ENCODE measurements around the gene BCAS3.

The BCAS3 gene

GRCh38 chr17:60741031-60741430 is 63.4 kb downstream of the BCAS3 start:
- Histone ChIP-seq H3K27ac (ENCODE audit: low read depth, low read length, poor library complexity, severe bottlenecking) (no peak overlapping the region), H3K4me2 (ENCODE audit: low read length) (no peak overlapping the region), H3K9me2 (ENCODE audit: low read depth, low read length) (no peaks in the 10 kb centered on the region), H3K9ac (ENCODE audit: low read length) (no peak overlapping the region), H4K20me1 (ENCODE audit: insufficient read depth, low read length) (no peaks in the 10 kb centered on the region), H3K36me3 (ENCODE audit: insufficient read depth, low read length) (no peaks in the 10 kb centered on the region), H3K9me3 (ENCODE audit: low read length) (no peaks in the 10 kb centered on the region), H3K4me1 (ENCODE audit: insufficient read depth, low read length, severe bottlenecking) (peaks cover 27% of the 10 kb centered on the region), H3K4me3 (ENCODE audit: low read depth, low read length, poor library complexity, severe bottlenecking) (no peak overlapping the region), H3K79me2 (ENCODE audit: insufficient read depth, low read length) (no peaks in the 10 kb centered on the region), H2AFZ (ENCODE audit: low read length) (no peak overlapping the region), H3K27me3 (ENCODE audit: insufficient read depth, low read length) (no peaks in the 10 kb centered on the region), H3F3A (ENCODE audit: insufficient read depth, low read length) (no peaks in the 10 kb centered on the region)
- TF ChIP-seq EZH2 (IDR thresholded peaks at IDR 0.05; ENCODE audit: borderline replicate concordance, low read length) (no peak), CTCF (IDR thresholded peaks at IDR 0.05; ENCODE audit: low read length) (no peak)

GRCh38 chr17:60743282-60743681 is 65.6 kb downstream of the BCAS3 start:
- Histone ChIP-seq H3K27ac (ENCODE audit: low read depth, low read length, poor library complexity, severe bottlenecking) (peak overlapping the region; percentile 35), H3K36me3 (ENCODE audit: insufficient read depth, low read length) (no peaks in the 10 kb centered on the region)

GRCh38 chr17:60743799-60744198 is 66.1 kb downstream of the BCAS3 start:
- Histone ChIP-seq H3K36me3 (ENCODE audit: insufficient read depth, low read length) (no peaks in the 10 kb centered on the region), H3K9me2 (ENCODE audit: low read depth, low read length) (no peaks in the 10 kb centered on the region), H3K27me3 (ENCODE audit: insufficient read depth, low read length) (no peaks in the 10 kb centered on the region), H4K20me1 (ENCODE audit: insufficient read depth, low read length) (no peaks in the 10 kb centered on the region), H3F3A (ENCODE audit: insufficient read depth, low read length) (no peaks in the 10 kb centered on the region), H3K27ac (ENCODE audit: low read depth, low read length, poor library complexity, severe bottlenecking) (peak overlapping the region; percentile 35), H3K79me2 (ENCODE audit: insufficient read depth, low read length) (no peaks in the 10 kb centered on the region), H3K4me3 (ENCODE audit: low read depth, low read length, poor library complexity, severe bottlenecking) (no peak overlapping the region), H3K4me1 (ENCODE audit: insufficient read depth, low read length, severe bottlenecking) (peaks cover 41% of the 10 kb centered on the region), H2AFZ (ENCODE audit: low read length) (no peak overlapping the region), H3K9ac (ENCODE audit: low read length) (no peak overlapping the region), H3K4me2 (ENCODE audit: low read length) (peak overlapping the region; percentile 5; the same call in 1 of the 2 replicates), H3K9me3 (ENCODE audit: low read length) (no peaks in the 10 kb centered on the region)
- TF ChIP-seq CTCF (IDR thresholded peaks at IDR 0.05; ENCODE audit: low read length) (no peak), EZH2 (IDR thresholded peaks at IDR 0.05; ENCODE audit: borderline replicate concordance, low read length) (no peak)

More at GRCh38 chr17:60743282-60743681, 65.6 kb downstream of the BCAS3 start:
- no peaks in the 10 kb centered on the region for H4K20me1 ChIP-seq (ENCODE audit: insufficient read depth, low read length)
- no peak overlapping the region for H3K9ac ChIP-seq (ENCODE audit: low read length)
- no peaks in the 10 kb centered on the region for H3F3A ChIP-seq (ENCODE audit: insufficient read depth, low read length)
- peak overlapping the region; percentile 5; the same call in 1 of the 2 replicates for H3K4me2 ChIP-seq (ENCODE audit: low read length)
- H3K27me3 ChIP-seq (ENCODE audit: insufficient read depth, low read length): no peaks in the 10 kb centered on the region
- no peaks in the 10 kb centered on the region for H3K79me2 ChIP-seq (ENCODE audit: insufficient read depth, low read length)
- H2AFZ ChIP-seq (ENCODE audit: low read length): no peak overlapping the region
- peaks cover 41% of the 10 kb centered on the region for H3K4me1 ChIP-seq (ENCODE audit: insufficient read depth, low read length, severe bottlenecking)
- no peak overlapping the region for H3K4me3 ChIP-seq (ENCODE audit: low read depth, low read length, poor library complexity, severe bottlenecking)
- no peaks in the 10 kb centered on the region for H3K9me2 ChIP-seq (ENCODE audit: low read depth, low read length)
- no peaks in the 10 kb centered on the region for H3K9me3 ChIP-seq (ENCODE audit: low read length)
- TF ChIP-seq CTCF (IDR thresholded peaks at IDR 0.05; ENCODE audit: low read length) (no peak), EZH2 (IDR thresholded peaks at IDR 0.05; ENCODE audit: borderline replicate concordance, low read length) (no peak)

All from OCI-LY1 (cell line).